RPMI8226 (cell line): Measurements from ENCODE around the gene PUM2.

Source experiments
- DNase-seq: peaks from one replicate; pipeline ENCODE4 v3.0.0-alpha.2; 2015

PUM2 gene

DNA sequence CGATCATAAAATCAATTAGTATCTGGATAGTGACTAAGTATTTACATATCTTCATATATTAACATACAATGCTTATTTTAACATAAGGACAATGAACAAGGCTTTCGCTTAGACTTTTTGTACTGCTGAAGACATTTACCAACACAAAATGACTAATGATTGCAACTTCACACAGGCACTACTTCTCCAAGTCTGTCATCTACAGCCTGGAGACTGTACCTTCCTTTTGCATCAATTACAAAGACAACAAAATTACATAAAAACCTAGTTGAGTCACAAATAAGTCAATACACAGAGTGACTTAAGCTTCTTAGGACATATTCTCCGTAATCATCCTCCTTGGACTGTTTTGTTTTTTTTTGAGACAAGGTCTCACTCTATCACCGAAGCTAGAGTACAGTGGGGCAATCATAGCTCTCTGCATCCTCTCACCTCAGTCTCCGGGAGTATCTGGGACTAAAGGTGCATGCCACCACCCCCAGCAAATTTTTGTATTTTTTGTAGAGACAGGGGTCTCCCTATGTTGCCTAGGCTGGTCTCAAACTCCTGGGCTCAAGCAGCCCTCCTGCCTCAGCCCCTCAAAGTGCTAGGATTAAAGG lies 15.9 kb downstream of the PUM2 start:
- no peak for DNase-seq

DNA sequence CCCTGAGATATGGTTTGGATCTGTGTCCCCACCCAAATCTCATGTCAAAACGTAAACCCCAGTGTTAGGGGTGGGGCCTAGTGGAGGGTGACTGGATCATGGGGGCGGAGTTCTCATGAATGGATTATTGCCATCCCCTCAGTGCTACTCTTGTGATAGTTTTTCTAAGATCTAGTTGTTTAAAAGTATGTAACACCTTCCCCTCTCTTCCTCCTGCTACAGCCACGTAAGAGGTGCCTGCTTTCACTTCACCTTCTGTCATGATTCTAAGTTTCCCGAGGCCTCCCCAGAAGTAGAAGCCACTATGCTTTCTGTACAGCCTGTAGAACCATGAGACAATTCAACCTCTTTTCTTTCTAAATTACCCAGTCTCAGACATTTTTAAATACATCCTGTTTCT lies 16.9 kb downstream of the PUM2 start:
- DNase-seq = no peak

DNA sequence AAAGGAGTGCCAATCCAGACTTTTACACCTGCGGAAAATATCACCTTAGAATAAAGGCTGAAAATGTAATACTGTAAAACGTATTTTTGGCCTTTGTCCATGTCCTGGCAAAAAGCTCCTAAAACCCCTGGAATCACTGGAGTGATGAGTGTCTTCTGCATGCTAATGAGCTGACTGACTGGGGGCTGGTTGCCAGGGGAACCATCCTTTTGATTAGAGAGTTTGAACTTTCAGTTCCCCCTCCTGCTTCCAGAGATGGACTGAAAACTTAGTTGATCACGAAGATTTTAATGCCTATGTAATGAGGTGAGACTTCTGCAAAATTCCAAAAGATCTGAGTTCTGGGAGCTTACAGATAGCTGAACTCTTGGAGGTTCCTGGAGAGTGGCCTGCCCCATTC lies 20.5 kb downstream of the PUM2 start:
- no peak for DNase-seq

DNA sequence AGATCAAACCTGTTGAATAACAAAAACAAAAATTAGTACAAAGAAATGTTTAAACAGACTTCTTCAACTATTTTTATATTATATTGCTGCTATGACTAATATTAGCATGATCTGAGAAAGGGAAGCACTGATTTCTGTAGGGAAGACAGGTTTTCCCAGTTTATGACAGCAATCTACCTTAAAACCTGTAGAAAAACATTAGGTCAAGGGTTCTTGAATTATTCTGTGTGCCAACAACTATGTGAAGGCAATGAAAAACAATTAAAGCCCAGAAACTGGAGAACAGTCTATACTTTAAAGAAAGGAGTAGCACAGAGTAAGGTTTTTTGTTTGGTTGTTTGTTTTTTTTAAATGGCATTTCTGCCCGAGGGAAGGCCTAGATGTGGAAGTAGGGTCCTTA lies 23.3 kb downstream of the PUM2 start:
- no peak for DNase-seq

DNA sequence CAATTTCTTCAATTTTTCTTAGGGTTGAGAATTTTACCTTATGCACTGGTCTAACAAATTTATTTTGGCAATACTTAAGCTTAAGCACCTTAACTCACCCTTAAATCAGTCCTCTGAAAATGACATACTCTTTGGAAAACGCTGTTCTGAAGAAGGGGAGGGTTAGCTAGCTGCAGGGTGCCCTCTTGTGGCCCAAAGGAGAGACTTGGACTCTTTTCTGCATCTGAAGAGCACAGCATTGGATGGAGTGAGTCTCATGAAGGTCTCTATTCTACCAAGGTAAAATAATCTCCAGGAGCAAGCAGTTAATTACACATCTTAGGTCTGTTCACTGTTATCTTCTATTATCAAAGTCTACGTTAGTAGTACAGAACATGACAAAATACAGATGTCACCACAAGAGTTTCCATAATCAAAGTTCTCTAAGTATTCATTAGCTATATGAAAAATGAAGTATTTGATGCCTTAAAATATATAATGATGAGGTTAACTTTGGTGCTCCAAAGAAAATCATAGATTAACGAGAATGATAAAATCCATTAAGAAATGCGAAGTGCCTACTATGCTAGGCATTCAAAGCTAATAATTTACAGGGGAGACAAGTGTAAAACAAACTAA lies 24.4 kb downstream of the PUM2 start:
- DNase-seq = peak; percentile 49

DNA sequence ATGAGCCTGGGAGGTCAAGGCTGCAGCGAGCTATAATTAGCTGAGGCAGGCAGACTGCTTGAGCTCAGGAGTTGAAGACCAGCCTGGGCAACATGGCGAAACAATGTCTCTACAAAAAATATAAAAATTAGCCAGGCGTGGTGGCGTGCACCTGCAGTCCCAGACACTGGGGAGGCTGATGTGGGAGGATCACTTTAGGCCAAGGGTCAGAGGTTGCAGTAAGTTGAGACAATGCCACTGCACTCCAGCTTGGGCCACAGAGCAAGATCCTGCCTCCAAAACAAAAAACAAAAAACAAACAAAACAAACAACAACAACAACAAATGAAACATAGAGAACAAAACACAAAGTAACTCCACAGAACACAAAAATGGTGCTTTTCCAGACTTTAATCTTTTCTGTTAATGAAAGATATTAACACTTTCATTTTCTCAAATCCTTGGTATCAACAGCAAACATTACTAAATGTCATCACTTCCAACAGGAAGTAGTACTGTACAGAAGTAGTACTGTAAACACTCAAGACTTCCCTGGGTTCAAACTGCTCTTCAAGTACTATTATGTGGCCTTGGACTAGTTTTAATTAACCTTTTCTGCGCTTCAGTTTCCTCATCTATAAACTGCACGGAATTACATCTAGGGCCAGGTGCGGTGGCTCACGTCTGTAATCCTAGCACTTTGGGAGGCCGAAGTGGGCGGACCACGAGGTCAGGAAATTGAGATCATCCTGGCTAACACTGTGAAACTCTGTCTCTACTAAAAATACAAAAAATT lies 27.9 kb downstream of the PUM2 start:
- DNase-seq = no peak

DNA sequence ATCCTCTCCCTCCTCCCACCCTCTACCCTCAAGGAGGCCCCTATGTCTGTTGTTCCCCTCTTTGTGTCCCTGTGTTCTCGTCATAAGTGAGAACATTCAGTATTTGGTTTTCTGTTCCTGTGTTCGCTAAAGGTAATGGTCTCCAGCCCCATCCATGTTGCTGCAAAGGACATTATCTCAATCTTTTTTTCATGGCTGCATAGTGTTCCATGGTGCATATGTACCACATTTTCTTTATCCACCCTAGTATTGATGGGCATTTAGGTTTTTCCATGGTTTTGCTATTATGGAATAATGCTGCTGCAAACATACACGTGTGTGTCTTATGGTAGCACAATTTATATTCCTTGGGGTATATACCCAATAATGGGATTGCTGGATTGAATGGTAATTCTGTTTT lies 33.0 kb downstream of the PUM2 start:
- no peak for DNase-seq

DNA sequence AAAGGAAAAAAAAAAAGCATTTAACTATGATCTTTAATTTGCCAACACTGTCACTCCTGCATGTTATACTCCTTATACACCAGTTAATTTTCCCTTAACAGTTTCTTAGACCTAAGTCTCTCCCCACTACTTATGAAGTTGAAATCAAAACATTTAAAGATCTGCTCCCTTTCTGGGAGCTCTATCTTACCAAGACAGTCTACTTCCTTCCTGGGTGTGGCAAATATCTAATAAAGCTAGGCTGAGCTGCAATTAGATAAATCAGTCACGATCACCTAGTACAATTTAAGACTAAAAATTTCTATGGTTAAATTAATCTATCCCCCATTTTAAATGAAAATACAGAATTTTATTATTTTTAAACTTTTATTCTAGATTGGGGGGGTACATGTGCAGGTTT lies 33.4 kb downstream of the PUM2 start:
- DNase-seq = no peak

DNA sequence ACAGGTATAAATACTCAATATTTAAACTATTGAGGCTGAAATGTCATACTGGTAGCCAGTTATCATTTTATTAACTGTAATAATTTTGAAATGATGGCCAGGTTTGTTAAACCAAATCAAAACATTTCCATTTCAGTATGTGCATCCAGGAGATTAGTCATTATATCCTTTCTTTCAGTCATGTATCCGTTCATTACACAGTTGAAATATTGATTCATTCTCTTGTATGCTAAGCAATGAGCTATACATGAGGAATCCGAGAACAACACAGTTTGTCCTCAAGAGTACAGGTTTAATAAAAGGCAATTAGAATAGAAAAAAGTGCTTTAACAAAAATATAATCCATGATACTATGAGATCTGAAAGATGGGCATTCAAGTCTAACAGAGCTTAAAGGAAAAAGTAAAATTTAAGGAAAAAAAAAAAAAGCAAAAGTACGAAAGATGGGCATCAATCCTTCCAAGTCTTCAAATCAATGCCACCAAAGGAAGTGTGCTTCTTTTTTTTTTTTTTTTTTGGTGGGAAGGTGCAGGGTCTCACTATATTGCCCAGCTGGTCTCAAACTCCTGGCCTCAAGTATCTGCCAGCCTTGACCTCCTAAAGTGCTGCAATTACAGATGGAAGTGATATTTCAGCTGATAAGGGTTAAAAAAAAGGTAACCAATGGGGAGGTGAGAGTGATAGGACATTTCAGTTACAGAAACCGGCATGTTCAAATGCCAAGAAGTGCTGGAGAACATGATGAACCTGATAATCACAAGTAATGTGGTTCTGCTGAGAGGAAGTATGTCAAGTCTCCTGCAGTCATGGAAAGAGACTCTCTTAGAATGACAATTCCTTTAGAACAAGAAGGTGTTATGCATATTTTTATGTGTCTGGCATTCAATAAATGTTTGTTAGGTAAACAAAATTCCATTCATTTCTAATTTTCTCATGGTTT lies 35.8 kb downstream of the PUM2 start:
- DNase-seq = no peak

DNA sequence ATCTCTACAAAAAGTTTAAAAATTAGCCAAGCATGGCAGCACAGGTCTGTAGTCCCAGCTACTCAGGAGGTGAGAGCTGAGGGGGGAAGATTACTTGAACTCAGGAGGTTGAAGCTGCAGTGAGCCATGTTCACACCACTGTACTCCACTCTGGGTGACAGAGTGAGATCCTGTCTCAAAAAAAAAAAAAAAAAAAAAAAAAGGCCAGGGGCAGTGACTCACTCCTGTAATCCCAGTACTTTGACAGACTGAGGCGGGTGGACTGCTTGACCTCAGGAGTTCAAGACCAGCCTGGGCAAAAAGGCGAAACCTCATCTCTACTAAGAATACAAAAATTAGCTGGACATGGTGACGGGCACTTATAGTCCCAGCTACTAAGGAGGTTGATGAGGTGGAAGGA lies 37.0 kb downstream of the PUM2 start:
- no peak for DNase-seq

DNA sequence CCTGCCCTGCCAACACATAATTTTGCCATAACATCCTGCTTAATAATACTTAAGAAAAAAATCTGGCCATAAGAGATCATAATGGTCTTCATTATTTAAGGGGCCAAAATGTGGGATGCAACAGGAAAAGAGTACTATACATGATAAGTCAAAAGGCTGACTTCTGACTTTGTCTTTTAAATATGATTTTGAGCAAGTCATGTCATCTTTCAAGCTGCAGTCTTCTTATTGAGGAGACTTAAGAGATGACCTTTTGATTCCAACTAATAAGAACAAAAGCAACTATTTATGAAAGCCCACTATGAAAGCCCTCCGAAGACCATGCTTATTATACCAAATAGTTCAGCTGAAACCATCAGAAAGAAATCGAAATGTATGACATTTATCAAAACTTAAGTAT lies 41.6 kb downstream of the PUM2 start:
- no peak for DNase-seq

DNA sequence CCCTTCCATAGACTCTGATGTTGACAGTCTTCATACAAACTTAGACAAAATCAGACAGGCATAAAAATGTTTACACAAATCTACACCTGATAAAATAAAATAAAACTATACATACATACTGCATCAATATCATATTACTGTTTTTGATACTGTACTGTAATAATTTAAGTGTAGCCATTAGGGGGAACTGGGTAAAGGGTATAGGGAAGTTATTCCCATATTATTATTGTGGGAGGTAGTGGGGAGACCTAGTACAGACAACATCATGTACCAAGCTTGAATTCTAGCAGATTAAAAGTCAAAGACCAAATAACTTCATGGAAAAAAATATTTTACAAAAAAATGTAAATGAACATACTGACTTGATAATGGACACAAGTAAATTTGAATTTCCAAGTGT lies 43.3 kb downstream of the PUM2 start:
- no peak for DNase-seq

DNA sequence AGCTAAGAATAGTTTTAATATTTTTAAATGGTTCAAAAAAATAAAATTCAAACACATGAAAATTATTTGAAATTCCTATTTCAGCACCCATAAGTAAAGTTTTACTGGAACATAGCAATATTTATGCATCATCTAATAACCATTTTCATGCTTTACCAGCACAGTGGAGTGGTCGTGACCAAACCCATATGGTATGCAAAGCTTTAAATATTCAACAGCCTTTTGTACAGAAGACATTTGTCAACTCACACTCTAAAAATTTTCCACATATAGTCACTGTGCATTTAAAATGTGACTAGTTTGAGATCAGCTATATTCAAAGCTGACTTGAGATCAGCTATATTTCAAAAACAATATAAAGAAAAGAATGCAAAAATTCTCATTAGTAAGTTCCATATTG lies 46.2 kb downstream of the PUM2 start:
- no peak for DNase-seq

DNA sequence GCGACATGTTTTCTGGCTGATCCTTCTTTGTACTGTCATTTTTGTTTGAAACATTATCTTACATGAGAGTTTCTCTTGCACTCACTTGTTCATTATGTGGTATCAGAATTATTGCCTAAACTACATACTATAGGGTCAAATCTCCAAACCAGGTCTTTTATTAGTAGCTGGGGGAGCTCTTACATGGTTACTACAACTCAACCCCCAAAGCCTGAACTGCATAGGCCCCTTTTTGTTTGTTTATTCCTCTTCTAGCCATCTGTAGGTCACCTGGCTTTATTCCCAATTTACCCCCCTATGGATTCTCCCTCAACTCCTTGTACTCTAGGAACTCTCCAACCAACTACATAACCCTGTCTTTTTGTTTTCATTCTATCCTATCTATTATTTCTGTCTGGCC lies 46.7 kb downstream of the PUM2 start:
- no peak for DNase-seq

DNA sequence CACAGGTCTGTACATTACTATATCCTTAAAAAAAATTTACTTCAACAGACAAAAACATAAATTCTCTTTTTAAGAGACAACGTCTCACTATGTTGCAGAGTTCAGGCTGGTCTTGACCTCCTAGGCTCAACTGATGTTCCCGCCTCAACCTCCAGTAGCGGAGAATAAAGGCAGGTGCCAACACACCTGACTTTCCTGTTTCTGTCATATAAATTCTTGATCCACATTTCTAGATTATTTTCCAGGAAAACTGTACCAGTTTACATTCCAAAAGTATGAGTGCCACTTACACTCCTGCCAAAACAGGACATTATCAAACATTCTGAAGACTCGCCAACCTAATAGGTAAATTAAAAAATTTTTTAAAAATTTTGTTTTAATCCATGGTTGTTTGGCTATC lies 48.6 kb downstream of the PUM2 start:
- DNase-seq = no peak

DNA sequence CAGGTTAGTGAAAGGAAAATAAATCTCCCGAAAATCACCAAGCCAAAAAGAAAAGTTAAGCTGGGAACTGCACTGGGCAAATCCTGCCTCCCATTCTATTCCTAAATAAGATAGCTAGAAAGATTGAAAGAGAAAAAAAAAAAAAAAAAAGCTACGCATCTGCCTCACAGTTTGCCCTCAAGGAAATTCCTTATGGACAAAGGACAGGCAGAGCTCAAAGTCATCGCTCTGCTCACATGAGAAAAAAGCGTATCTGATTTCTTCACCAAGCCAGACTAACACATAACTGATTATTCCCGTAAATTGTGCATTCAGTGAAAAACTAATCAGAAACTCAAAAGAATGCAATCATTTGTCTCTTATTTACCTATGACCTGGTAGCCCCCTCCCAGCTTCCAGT lies 50.0 kb downstream of the PUM2 start:
- DNase-seq = no peak

DNA sequence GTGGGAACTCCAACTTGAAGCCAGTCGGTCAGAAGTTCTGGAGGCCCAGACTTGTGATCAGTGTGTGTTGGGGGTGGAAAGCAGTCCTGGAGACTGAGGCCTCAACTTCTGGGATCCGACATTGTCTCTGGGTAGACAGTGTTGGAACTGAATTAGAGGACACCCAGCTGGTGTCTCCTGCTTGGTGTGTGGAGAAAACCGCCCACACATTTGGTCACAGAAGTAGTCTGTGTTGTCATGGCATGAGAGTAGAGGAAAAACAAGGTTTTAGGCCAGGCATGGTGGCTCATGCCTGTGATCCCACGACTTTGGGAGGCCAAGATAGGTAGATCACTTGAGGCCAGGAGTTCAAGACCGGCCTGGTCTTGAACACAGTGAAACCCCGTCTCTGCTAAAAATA lies 51.5 kb downstream of the PUM2 start:
- no peak for DNase-seq

DNA sequence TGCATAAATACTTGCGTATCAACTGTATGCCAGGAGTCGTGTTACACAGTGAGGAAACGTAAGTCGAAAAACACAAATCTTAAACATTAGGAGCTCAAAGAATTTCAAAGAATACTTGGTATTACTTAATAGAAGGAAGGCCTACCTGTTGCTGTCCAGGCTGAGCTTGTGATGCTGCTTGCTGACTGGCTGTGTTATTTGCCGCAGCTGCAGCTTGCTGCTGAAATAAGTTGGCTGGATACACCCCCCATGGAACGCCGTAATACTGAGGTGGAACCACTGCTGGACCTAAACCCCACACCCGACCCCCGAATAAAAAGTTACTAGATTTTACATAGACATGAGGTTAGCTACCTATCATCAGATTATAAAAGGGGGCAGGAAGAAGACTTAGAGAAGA lies 56.4 kb downstream of the PUM2 start:
- DNase-seq = no peak

DNA sequence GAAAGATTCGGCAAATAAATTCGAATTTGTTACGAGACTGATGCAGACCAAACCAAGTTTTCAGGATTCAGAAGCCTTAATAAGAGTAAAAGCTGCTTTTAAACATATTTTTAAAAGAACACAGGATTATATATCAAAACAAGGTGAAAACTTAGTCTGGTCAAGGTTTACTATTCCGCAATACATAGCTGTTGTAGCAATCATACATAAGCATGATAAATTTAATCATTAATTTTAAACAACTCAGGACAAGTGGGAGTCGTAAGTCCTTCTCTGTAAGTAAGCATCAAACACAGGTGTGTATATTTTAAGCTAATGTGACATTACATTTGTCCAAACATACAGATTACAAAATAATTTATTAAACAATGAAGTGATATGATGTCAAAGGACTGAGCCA lies 57.7 kb downstream of the PUM2 start:
- DNase-seq = no peak

DNA sequence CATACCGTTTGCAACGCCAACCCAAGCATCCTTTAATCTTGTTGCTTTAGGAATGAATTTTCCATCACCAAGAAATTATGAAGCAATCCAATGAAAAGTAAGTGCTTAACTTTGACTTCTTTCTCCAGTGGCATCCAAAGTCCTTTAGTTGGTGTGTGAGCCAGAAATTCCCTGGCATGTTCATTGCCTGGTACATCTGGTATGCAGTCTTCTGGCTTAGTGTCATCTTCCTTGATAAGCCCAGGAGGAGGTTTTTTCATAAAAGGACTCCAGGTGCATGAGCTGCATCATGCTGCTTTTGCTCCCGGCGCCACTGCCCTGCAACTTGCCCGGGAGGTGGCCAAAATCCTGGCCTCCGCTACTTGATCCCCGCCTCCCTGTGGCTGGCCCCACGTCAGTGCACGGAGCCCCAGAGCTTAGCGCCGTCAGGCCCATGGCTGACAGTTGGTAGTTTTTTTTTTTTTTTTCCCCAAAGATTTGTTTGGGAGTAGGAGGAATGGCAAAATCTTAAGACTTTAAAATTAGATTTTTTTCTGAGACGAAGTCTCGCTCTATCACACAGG lies 58.7 kb downstream of the PUM2 start:
- no peak for DNase-seq

DNA sequence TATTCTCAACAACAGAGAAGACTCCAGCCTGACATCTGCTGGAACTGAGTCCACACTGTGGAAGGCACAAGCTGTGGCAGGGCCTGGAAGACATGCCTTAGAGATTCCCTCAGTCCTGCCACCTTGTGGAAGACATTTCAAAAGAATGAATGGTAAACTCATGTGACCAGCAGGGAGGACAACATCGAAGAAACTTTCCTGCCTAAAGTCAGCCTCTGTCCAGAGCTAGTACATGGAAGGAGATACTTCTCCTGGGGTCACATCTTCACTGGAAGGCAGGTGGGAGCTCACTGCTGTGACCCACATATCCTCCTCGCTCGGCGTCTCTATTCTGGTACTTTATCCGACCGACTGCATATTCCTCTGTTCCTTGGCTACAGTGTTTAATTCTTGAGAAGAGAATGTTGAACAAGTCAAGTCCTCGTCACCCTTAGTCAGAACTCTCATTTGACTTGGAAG lies 59.5 kb downstream of the PUM2 start:
- peak; percentile 81 for DNase-seq

DNA sequence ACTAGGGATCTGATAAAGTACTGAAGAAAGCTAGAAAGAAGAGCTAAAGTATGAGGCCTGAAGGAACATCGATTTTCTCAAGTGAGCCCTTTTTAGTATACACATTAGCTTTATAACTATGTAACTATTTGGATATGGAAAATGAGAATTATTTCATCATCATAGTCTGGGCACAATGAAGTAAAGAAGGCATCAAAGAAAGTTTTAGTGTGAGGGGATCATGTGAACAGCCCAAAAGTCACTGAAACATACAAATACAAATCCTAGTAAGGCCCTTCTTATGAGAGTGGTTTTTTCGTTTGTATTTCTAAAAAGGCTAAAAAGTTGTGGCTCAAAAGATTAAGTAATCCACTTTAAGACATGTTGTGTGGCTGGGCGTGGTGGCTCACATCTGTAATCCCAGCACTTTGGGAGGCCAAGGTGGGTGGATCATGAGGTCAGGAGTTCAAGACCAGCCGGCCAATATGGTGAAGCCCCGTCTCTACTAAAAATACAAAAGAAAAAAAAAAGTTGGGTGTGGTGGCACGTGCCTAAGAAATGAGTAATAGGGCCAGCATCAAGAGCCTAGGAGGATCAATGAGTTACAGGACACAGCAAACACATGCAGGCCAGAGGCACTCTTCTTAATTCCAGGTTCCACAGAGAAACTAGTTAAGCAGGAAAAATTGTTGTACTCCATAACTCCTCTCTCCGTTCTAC lies 61.9 kb downstream of the PUM2 start:
- no peak for DNase-seq
